ENCODE data around the gene ZNF689.

GRCh38 chr16:30553393-30553899 lies 56.7 kb downstream of the ZNF689 start:
- TF ChIP-seq CTCF (conservative IDR thresholded peaks at IDR 0.05) (no peak), EZH2 (IDR thresholded peaks at IDR 0.05; ENCODE audit: low read depth) (no peak)

Measured in PC-9 (cell line).